Erythroblast (primary cell): ENCODE data around the gene AKR1D1.

Experiments
- GATA1 ChIP-seq: IDR thresholded peaks from 2 replicates; pipeline ENCODE4 v1.6.1; 2011; ENCODE audit warnings: low read depth, mild to moderate bottlenecking, control low read depth, low read length, moderate library complexity
- POLR2A ChIP-seq: IDR thresholded peaks from 2 replicates; pipeline ENCODE4 v1.6.1; 2011; ENCODE audit warnings: mild to moderate bottlenecking, low read length

GRCh38 chr7:138064856-138065357 is 11.4 kb upstream of the AKR1D1 start:
- no peak for TF ChIP-seq POLR2A
- no peak for TF ChIP-seq GATA1
